HG02943 (cell line): ENCODE data around the gene TBK1.
"Not testable (repeated sequence)": the region's sequence is repeated elsewhere in the genome, so short reads cannot be mapped to it uniquely, and the experiment has no call there.

Experiments
- ATAC-seq: cut with Tn5 transposase; IDR thresholded peaks from one replicate; pipeline ENCODE4 v1.9.1; 2021; ENCODE audit warnings: mild to moderate bottlenecking, low read depth, moderate library complexity; ENCODE audit not compliant: unreplicated experiment

The TBK1 gene

GRCh38 chr12:64538121-64538520 is 86.2 kb downstream of the TBK1 start:
- ATAC-seq: no peak

GRCh38 chr12:64542409-64543047 is 90.6 kb downstream of the TBK1 start:
- not testable (repeated sequence) for ATAC-seq

GRCh38 chr12:64544371-64545080 is 92.6 kb downstream of the TBK1 start:
- no peak for ATAC-seq

- ATAC-seq: no peak
These were observed 93.1 kb downstream of the TBK1 start for GRCh38 chr12:64545081-64545382.

GRCh38 chr12:64549108-64549507 is 97.2 kb downstream of the TBK1 start:
- ATAC-seq: no peak

- no peak for ATAC-seq
These were observed 98.8 kb downstream of the TBK1 start for GRCh38 chr12:64550755-64551154.

GRCh38 chr12:64551676-64552075 is 99.8 kb downstream of the TBK1 start:
- ATAC-seq: no peak
